ENCODE measurements around the gene MMP11. TPM values are rescaled to one million over a fixed set of nuclear protein-coding genes. Genes with fewer than 3 reads are reported as not detected.

The MMP11 gene
- total and polyA plus RNA-seq, 4 donors, result 0.33 to 33.7 (median 0.61) TPM

DNA sequence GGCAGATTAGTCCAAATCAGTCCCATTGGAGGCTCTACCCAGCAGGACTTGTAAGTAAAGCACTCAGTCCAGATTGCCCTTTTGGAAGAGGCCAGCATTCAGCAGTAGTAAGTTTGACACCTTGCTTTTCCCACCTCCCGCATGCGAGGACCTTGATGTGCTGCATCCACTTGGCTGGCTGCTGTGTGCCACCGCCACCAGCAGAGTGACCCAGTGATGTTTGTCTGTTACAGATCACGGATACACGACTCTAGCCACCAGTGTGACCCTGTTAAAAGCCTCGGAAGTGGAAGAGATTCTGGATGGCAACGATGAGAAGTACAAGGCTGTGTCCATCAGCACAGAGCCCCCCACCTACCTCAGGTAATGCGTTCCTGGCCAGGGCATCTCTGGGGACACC is 20.7 kb downstream of the MMP11 start:
- DNase-seq (ENCODE audit: low spot score), result no peak
- H3K4me3 ChIP-seq (ENCODE audit: low read depth in 1 of 3, low read length in 3 of 3), result no peak overlapping the region
- TF ChIP-seq, protein P1, sequence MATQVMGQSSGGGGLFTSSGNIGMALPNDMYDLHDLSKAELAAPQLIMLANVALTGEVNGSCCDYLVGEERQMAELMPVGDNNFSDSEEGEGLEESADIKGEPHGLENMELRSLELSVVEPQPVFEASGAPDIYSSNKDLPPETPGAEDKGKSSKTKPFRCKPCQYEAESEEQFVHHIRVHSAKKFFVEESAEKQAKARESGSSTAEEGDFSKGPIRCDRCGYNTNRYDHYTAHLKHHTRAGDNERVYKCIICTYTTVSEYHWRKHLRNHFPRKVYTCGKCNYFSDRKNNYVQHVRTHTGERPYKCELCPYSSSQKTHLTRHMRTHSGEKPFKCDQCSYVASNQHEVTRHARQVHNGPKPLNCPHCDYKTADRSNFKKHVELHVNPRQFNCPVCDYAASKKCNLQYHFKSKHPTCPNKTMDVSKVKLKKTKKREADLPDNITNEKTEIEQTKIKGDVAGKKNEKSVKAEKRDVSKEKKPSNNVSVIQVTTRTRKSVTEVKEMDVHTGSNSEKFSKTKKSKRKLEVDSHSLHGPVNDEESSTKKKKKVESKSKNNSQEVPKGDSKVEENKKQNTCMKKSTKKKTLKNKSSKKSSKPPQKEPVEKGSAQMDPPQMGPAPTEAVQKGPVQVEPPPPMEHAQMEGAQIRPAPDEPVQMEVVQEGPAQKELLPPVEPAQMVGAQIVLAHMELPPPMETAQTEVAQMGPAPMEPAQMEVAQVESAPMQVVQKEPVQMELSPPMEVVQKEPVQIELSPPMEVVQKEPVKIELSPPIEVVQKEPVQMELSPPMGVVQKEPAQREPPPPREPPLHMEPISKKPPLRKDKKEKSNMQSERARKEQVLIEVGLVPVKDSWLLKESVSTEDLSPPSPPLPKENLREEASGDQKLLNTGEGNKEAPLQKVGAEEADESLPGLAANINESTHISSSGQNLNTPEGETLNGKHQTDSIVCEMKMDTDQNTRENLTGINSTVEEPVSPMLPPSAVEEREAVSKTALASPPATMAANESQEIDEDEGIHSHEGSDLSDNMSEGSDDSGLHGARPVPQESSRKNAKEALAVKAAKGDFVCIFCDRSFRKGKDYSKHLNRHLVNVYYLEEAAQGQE (IDR thresholded peaks at IDR 0.05), result no peak
- TF ChIP-seq NR2F2 (IDR thresholded peaks at IDR 0.05) (no peak), TAF1 (conservative IDR thresholded peaks at IDR 0.05) (no peak), JUND (IDR thresholded peaks at IDR 0.05) (no peak), HNF4G (IDR thresholded peaks at IDR 0.05) (no peak), ATF3 (IDR thresholded peaks at IDR 0.05) (no peak), RAD21 (IDR thresholded peaks at IDR 0.05) (no peak)
- TF ChIP-seq, protein P2, sequence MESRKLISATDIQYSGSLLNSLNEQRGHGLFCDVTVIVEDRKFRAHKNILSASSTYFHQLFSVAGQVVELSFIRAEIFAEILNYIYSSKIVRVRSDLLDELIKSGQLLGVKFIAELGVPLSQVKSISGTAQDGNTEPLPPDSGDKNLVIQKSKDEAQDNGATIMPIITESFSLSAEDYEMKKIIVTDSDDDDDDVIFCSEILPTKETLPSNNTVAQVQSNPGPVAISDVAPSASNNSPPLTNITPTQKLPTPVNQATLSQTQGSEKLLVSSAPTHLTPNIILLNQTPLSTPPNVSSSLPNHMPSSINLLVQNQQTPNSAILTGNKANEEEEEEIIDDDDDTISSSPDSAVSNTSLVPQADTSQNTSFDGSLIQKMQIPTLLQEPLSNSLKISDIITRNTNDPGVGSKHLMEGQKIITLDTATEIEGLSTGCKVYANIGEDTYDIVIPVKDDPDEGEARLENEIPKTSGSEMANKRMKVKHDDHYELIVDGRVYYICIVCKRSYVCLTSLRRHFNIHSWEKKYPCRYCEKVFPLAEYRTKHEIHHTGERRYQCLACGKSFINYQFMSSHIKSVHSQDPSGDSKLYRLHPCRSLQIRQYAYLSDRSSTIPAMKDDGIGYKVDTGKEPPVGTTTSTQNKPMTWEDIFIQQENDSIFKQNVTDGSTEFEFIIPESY (IDR thresholded peaks at IDR 0.05), result no peak
- H3K4me1 ChIP-seq (ENCODE audit: control insufficient read depth in 4 of 4, insufficient read depth in 4 of 4, low read length in 3 of 4), result peaks cover 0 to 9% (median 4%) of the 10 kb centered on the region in 4 donors
- 86% methylated on average over 8 of the region's 8 CpGs for WGBS
- no peak overlapping the region for H3K27ac ChIP-seq (ENCODE audit: low read depth in 1 of 2, low read length in 2 of 2)
- no peak overlapping the region for H3K9ac ChIP-seq (ENCODE audit: low read depth in 1 of 2, low read length in 2 of 2)
- H3K9me3 ChIP-seq (ENCODE audit: control insufficient read depth in 4 of 4, low read length in 3 of 4), result no peaks in the 10 kb centered on the region
- H3K36me3 ChIP-seq (ENCODE audit: control insufficient read depth in 4 of 4, insufficient read depth in 3 of 4, low read depth in 1 of 4, low read length in 3 of 4), result peaks cover 7 to 39% (median 22%) of the 10 kb centered on the region in 4 donors
- H3K27me3 ChIP-seq (ENCODE audit: control insufficient read depth in 4 of 4, insufficient read depth in 4 of 4, low read length in 3 of 4), result no peaks in the 10 kb centered on the region

DNA sequence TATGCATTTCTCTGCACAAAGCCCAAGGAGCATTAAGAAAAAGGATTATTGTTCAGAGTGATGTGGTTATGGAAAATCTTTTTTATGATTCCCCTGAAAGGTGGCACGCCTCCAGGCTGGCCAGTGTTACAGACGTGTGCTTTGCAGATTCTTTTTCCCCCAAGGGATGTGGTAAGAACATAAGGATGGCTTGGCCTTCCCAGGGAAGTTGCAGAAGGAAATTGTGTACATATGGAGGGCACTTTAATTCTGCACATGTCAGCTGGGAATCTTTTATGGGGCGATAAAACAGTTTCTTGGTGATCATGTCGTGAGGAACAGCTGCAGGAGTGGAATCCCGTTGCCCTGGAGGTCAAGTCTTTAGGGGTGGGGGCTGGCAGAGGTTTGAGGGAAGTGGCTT is 23.8 kb downstream of the MMP11 start:
- DNase-seq (ENCODE audit: low spot score), result no peak

More for the DNA sequence above, 23.8 kb downstream of the MMP11 start:
- Histone ChIP-seq H3K27me3 (ENCODE audit: control insufficient read depth in 4 of 4, insufficient read depth in 4 of 4, low read length in 3 of 4) (no peaks in the 10 kb centered on the region), H3K4me3 (ENCODE audit: low read depth in 1 of 3, low read length in 3 of 3) (no peak overlapping the region), H3K36me3 (ENCODE audit: control insufficient read depth in 4 of 4, insufficient read depth in 3 of 4, low read depth in 1 of 4, low read length in 3 of 4) (peaks cover 15 to 55% (median 32%) of the 10 kb centered on the region in 4 donors), H3K27ac (ENCODE audit: low read depth in 1 of 2, low read length in 2 of 2) (no peak overlapping the region), H3K4me1 (ENCODE audit: control insufficient read depth in 4 of 4, insufficient read depth in 4 of 4, low read length in 3 of 4) (no peaks in the 10 kb centered on the region), H3K9me3 (ENCODE audit: control insufficient read depth in 4 of 4, low read length in 3 of 4) (no peaks in the 10 kb centered on the region), H3K9ac (ENCODE audit: low read depth in 1 of 2, low read length in 2 of 2) (no peak overlapping the region)
- TF ChIP-seq HNF4G (IDR thresholded peaks at IDR 0.05), result no peak
- TF ChIP-seq ATF3 (IDR thresholded peaks at IDR 0.05), result no peak
- no peak for TF ChIP-seq YY1 (IDR thresholded peaks at IDR 0.05)
- TF ChIP-seq FOXA2 (IDR thresholded peaks at IDR 0.05), result no peak
- no peak for TF ChIP-seq TAF1 (conservative IDR thresholded peaks at IDR 0.05)
- TF ChIP-seq, protein P2 (IDR thresholded peaks at IDR 0.05), result no peak
- TF ChIP-seq RXRA (IDR thresholded peaks at IDR 0.05), result no peak
- TF ChIP-seq NR2F2 (IDR thresholded peaks at IDR 0.05), result no peak
- TF ChIP-seq JUND (IDR thresholded peaks at IDR 0.05), result no peak
- TF ChIP-seq GABPA (IDR thresholded peaks at IDR 0.05 in 1 of 2, conservative IDR thresholded peaks at IDR 0.05 in 1 of 2), result no peak
- TF ChIP-seq CTCF (IDR thresholded peaks at IDR 0.05; ENCODE audit: low read depth, low read length, missing input control), result no peak
- no peak for TF ChIP-seq RAD21 (IDR thresholded peaks at IDR 0.05)
- no peak for TF ChIP-seq SP1 (IDR thresholded peaks at IDR 0.05)
- no peak for TF ChIP-seq EGR1 (IDR thresholded peaks at IDR 0.05; ENCODE audit: low read depth in 2 of 2)
- TF ChIP-seq FOXA1 (IDR thresholded peaks at IDR 0.05), result no peak
- WGBS, result 84% methylated on average over 5 of the region's 5 CpGs

Data from liver (tissue), 9 donors.